ENCODE data around the gene TYK2.

Gene TYK2

DNA sequence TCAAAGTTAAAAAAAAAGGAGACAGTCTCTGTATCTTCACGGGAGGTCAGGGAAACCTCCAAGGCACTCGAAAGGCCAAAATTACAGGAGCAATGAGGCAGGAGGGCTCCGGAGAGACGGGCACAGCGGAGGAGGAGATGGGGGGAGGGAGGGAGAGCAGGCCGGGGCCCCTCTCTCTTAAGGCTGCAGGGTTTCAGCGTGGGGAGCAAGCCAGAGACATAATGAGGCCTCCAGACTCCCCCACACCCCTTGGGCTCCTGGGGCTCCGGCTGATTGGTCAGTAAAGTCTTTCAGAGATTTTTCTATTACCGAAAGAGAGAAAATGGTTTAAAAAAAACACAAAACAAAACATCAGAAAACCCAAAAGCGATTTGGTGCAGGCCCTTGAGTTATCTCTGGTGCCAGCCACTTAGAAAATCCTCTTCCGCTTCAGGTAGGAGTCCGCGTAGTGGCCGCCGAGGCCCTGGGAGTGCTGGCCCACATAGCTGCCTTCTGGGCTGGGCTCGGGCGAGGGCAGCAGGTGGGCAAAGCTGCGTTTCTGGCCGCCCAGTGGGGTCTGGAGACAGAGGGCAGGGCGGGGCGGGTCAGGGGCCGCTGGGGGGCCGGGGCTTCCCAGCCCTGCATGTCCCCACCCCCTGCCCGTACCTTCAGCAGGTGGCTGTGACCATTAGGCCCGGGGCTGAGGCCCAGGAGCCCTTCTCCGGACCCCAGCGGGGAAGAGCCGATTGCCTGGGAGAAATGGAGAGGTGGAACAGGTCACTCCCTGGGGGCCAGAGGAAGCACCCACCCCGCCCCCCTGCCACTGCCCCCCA lies 63.1 kb downstream of the TYK2 start:
- no peak for DNase-seq (ENCODE audit: low read depth)
- no peak overlapping the region for H3K4me3 ChIP-seq (ENCODE audit: low read depth, low read length)
- TF ChIP-seq, protein P1, sequence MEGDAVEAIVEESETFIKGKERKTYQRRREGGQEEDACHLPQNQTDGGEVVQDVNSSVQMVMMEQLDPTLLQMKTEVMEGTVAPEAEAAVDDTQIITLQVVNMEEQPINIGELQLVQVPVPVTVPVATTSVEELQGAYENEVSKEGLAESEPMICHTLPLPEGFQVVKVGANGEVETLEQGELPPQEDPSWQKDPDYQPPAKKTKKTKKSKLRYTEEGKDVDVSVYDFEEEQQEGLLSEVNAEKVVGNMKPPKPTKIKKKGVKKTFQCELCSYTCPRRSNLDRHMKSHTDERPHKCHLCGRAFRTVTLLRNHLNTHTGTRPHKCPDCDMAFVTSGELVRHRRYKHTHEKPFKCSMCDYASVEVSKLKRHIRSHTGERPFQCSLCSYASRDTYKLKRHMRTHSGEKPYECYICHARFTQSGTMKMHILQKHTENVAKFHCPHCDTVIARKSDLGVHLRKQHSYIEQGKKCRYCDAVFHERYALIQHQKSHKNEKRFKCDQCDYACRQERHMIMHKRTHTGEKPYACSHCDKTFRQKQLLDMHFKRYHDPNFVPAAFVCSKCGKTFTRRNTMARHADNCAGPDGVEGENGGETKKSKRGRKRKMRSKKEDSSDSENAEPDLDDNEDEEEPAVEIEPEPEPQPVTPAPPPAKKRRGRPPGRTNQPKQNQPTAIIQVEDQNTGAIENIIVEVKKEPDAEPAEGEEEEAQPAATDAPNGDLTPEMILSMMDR (IDR thresholded peaks at IDR 0.05; ENCODE audit: insufficient read depth, low read depth, low read length, missing control alignments): no peak

DNA sequence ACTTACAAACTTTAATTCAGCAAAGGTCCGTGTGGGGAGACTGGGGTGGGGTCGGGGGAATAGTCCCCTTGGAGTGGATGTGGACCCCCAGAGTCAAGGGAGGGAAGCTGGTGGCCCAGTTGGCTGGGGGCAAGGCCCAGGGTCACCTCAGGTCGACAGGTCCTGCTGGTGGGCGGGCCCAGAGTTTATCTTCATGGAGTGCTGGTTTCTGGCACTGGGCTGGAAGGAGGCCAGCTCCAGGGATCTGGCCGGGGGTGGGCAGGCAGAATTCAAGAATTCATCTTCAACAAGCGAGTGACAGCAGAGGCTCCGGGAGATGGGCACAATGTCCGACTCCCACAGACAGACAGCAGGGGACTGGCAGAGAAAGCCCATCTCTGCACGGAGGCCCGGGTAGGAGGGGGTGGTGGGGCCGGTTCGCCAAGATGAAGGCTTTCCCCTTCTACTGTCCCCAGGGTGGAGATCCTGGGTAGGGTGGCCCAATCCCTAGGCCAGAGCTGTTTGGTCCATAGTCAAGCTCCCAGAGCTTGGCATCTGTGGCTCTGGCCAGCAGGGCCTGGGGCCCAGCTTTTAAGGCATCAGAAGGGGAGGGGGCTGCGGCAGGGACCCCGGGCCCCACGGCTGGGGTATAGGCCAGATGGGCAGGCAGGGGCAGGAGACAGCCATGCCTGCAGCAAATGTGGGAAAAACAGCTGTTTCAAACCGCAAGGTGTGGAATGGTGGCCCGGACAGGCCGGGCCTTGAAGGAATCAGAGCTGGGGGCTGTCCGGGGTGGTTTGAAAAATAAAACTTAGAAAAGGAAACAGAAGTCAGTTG lies 63.9 kb downstream of the TYK2 start:
- DNase-seq (ENCODE audit: low read depth): no peak
- no peak overlapping the region for H3K4me3 ChIP-seq (ENCODE audit: low read depth, low read length)
- TF ChIP-seq, protein P1 (IDR thresholded peaks at IDR 0.05; ENCODE audit: insufficient read depth, low read depth, low read length, missing control alignments): no peak

DNA sequence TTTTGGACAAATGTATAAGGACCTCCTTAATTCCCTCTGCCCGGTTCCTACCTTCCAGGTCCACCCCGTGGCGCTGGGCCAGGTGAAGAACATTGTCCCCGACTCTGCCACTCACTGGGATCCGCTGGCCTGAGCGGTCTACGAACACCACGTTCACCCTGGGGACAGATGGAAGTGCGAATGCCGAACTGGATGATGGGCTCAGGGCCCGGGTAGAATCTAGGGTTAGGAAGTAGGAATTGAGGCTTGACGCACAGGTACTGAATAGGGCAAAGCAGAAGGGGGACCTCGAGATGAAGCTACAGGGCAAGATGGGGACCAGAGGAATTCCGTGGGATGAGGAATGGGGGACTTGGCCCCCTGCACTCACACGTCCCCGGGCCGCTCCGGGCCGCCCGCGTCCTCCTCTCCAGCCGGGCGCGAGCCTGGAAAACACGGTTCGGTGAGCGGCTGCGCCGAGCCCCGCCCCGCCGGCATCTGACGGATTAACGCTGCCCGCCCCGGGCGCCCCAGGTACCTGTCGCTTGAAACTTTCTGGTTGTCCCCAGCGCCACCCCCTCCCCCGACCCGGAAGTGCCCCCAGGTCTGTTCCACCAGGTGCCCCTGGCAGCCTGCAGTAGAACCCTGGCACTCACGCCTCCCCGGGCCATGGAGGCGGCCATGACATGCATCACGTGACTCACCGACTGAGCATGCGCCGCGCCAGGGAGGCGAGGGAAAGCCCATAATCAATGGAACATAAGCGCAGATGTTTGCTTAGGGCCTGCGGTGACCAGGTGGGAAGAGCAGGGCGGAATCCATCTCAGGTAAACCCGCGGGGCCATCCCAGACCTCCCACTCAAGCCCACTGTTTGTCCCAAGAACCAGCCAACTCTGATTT lies 64.8 kb downstream of the TYK2 start, which contains the start of gene FDX2:
Gene FDX2, minus strand, starts transcription at position 681 of the 880 bp plus-strand sequence. Its CDS starts 19 bp downstream, at position 662.
- TF ChIP-seq, protein P1 (IDR thresholded peaks at IDR 0.05; ENCODE audit: insufficient read depth, low read depth, low read length, missing control alignments): no peak
- H3K4me3 ChIP-seq (ENCODE audit: low read depth, low read length): peak within 1 kb of the TSS; percentile 58
- DNase-seq (ENCODE audit: low read depth): peak; percentile 91

DNA sequence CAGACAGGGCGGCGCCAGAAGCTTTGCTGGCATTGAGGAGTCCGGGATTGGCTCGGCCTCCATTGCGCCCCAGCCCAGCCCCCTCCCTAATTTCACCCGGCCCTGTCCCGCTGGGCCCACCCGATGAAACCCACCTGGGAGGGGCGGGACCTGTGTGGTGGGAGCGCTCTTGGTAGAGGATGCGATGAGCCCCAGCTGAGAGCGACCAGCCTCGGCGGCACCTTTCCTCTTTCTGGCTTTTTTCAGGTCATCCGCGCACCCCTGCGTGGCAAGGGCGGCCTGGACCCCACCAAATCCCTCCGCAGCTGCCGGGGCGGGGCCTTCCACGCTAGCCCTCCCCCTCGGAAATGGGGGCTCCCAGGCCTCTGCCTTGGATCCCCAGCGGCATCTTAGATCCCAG lies 70.9 kb downstream of the TYK2 start, which contains the start of gene ZGLP1:
Gene ZGLP1, minus strand, starts transcription at position 393 of the 400 bp plus-strand sequence.
- DNase-seq (ENCODE audit: low read depth): no peak
- H3K4me3 ChIP-seq (ENCODE audit: low read depth, low read length): no peak within 1 kb of the TSS
- TF ChIP-seq, protein P1 (IDR thresholded peaks at IDR 0.05; ENCODE audit: insufficient read depth, low read depth, low read length, missing control alignments): no peak

DNA sequence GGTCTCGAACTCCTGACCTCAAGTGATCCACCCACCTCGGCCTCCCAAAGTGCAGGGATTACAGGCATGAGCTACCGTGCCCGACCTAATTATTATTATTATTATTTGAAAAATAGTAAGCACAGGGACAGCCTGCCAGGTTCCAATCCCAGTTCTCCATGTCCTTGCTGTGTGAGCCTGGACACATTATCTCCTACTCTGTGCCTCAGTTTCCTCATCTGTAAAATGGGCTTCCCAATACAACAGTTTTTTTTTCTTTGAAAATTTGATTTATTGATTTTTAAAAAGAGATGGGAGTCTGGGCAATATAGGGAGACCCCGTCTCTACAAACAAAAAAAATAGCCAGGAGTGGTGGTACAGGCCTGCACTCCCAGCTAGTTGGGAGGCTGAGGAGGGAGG lies 74.0 kb downstream of the TYK2 start:
- TF ChIP-seq, protein P1 (IDR thresholded peaks at IDR 0.05; ENCODE audit: insufficient read depth, low read depth, low read length, missing control alignments): no peak
- no peak overlapping the region for H3K4me3 ChIP-seq (ENCODE audit: low read depth, low read length)
- no peak for DNase-seq (ENCODE audit: low read depth)

DNA sequence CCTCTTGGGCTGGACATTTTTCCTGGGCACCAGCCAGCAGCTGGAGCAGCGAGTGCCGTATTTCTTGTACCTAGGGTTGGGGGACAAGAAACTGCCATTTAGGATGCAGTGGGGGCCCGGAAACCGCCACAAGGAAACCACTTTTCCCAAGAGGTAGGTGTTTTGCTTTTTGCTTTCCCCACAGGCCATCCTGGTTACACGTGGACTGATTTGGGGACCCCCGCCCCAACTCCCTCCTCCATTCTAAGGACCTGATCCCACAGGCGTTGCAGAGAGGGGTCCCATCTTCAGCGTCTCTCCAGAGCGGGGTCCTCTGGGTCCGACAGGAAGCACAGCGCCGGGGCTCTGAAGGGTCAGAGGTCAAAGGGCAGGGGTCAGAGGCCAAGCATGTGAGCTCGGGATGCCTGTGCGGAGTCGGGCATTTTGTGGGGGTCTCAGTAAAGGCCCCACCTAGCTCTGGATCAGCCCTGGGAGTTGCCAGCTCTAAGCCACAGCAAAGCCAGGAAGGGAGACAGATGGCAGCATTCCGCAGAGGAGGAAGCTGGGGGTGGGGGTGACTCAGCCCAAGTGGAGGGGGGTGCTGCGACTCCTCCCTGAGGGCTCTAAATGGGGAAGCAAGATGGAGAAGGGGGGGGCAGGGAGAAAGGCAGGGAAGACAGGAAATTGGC lies 75.1 kb downstream of the TYK2 start:
- TF ChIP-seq, protein P1 (IDR thresholded peaks at IDR 0.05; ENCODE audit: insufficient read depth, low read depth, low read length, missing control alignments): no peak
- no peak overlapping the region for H3K4me3 ChIP-seq (ENCODE audit: low read depth, low read length)
- DNase-seq (ENCODE audit: low read depth): no peak

Data from GM12865 (cell line).